Neural progenitor cell (in vitro differentiated cells): Measurements from ENCODE around the gene MAIP1. TPM values are rescaled to one million over a fixed set of nuclear protein-coding genes. Genes with fewer than 3 reads are reported as not detected.

Source experiments
- DNase-seq: peaks from one replicate; pipeline ENCODE4 v3.0.0-alpha.2; 2016; ENCODE audit warnings: low spot score
- H2AFZ ChIP-seq: fragments of 200-600 bp; sonication (generic); replicated peaks from 2 replicates; pipeline ENCODE4 v1.6.1; 2016; ENCODE audit warnings: antibody characterized with exemption
- H3F3A ChIP-seq: fragments of 200-600 bp; sonication (generic); 2 replicates; pipeline ENCODE4 v1.6.1; 2016; ENCODE audit warnings: antibody characterized with exemption, low read depth
- H3K27ac ChIP-seq: fragments of 200-600 bp; sonication (generic); 2 replicates; pipeline ENCODE4 v1.5.1; 2016; ENCODE audit warnings: mild to moderate bottlenecking
- H3K27me3 ChIP-seq: fragments of 200-600 bp; sonication (generic); 2 replicates; pipeline ENCODE4 v1.6.1; 2016; ENCODE audit warnings: mild to moderate bottlenecking, moderate library complexity
- H3K36me3 ChIP-seq: fragments of 200-600 bp; sonication (generic); 2 replicates; pipeline ENCODE4 v1.5.1; 2016
- H3K4me1 ChIP-seq: fragments of 200-600 bp; sonication (generic); 2 replicates; pipeline ENCODE4 v1.6.1; 2016; ENCODE audit warnings: mixed run types
- H3K4me2 ChIP-seq: fragments of 200-600 bp; sonication (generic); 2 replicates; pipeline ENCODE4 v1.6.1; 2016
- H3K4me3 ChIP-seq: fragments of 200-600 bp; sonication (generic); 2 replicates; pipeline ENCODE4 v1.5.1; 2016
- H3K79me2 ChIP-seq: fragments of 200-600 bp; sonication (generic); 2 replicates; pipeline ENCODE4 v1.6.1; 2016; ENCODE audit warnings: low read depth
- H3K9ac ChIP-seq: fragments of 200-600 bp; sonication (generic); 2 replicates; pipeline ENCODE4 v1.6.1; 2016
- H3K9me3 ChIP-seq: fragments of 200-600 bp; sonication (generic); 2 replicates; pipeline ENCODE4 v1.5.1; 2016; ENCODE audit warnings: low read depth
- H4K20me1 ChIP-seq: fragments of 200-600 bp; sonication (generic); 2 replicates; pipeline ENCODE4 v1.6.1; 2016; ENCODE audit warnings: low read depth
- H3K27ac Mint-ChIP-seq: 3 replicates; pipeline ENCODE4 v1.8.0; 2021; ENCODE audit warnings: mixed read lengths
- H3K27me3 Mint-ChIP-seq: 2 replicates; pipeline ENCODE4 v1.8.0; 2022; ENCODE audit warnings: low read depth, mild to moderate bottlenecking, inconsistent platforms, moderate library complexity, mixed read lengths; ENCODE audit not compliant: insufficient read depth
- H3K36me3 Mint-ChIP-seq: 3 replicates; pipeline ENCODE4 v1.8.0; 2021; ENCODE audit warnings: mixed read lengths
- H3K4me1 Mint-ChIP-seq: 3 replicates; pipeline ENCODE4 v1.8.0; 2021; ENCODE audit warnings: mixed read lengths
- H3K4me3 Mint-ChIP-seq: 3 replicates; pipeline ENCODE4 v1.8.0; 2021; ENCODE audit warnings: mild to moderate bottlenecking, moderate library complexity, mixed read lengths
- H3K9me3 Mint-ChIP-seq: 3 replicates; pipeline ENCODE4 v1.8.0; 2020; ENCODE audit warnings: mixed read lengths
- CTCF ChIP-seq: fragments of 200-600 bp; sonication (generic); IDR thresholded peaks from 2 replicates; pipeline ENCODE4 v1.5.1; 2017; ENCODE audit warnings: antibody characterized with exemption, mild to moderate bottlenecking
- EZH2 ChIP-seq: fragments of 200-600 bp; sonication (generic); IDR thresholded peaks from 2 replicates; pipeline ENCODE4 v1.6.1; 2017; ENCODE audit warnings: antibody characterized with exemption, mild to moderate bottlenecking, moderate library complexity
- EZH2phosphoT487 ChIP-seq: fragments of 200-600 bp; sonication (generic); IDR thresholded peaks from 2 replicates; pipeline ENCODE4 v1.6.1; 2017; ENCODE audit warnings: antibody characterized with exemption
- total RNA-seq: library from RNA; depleted of rRNA; stranded (reverse); fragments of >200 nt; gene quantifications from 2 replicates; pipeline ENCODE4 v1.2.3, GENCODE V29; 2015; ENCODE audit warnings: low replicate concordance

Gene MAIP1
- total RNA-seq, 1 donor from 2014 or later: 14.0 TPM

- TF ChIP-seq EZH2: no peak
- no peak for TF ChIP-seq CTCF
- TF ChIP-seq EZH2phosphoT487: no peak
These were observed 11.0 kb downstream of the MAIP1 start for GRCh38 chr2:199966405-199966804.

GRCh38 chr2:199966976-199967375 lies 11.6 kb downstream of the MAIP1 start:
- Mint-ChIP-seq H3K36me3 (peaks cover 13% of the 10 kb centered on the region), H3K4me1 (no peaks in the 10 kb centered on the region), H3K9me3 (no peaks in the 10 kb centered on the region), H3K27ac (no peak overlapping the region), H3K27me3 (no peaks in the 10 kb centered on the region), H3K4me3 (no peak overlapping the region)
- H3K79me2 ChIP-seq: no peaks in the 10 kb centered on the region
- no peak overlapping the region for H3K27ac ChIP-seq
- no peak overlapping the region for H3K9ac ChIP-seq
- TF ChIP-seq CTCF (no peak), EZH2 (no peak), EZH2phosphoT487 (no peak)
- no peak for DNase-seq
- H4K20me1 ChIP-seq: no peaks in the 10 kb centered on the region
- H3K9me3 ChIP-seq: no peaks in the 10 kb centered on the region
- H3K4me2 ChIP-seq: no peak overlapping the region
- no peaks in the 10 kb centered on the region for H3K27me3 ChIP-seq
- no peaks in the 10 kb centered on the region for H3K4me1 ChIP-seq
- peaks cover 29% of the 10 kb centered on the region for H3K36me3 ChIP-seq
- H2AFZ ChIP-seq: no peak overlapping the region
- H3F3A ChIP-seq: no peaks in the 10 kb centered on the region
- H3K4me3 ChIP-seq: no peak overlapping the region

More at GRCh38 chr2:199966405-199966804, 11.0 kb downstream of the MAIP1 start:
- no peaks in the 10 kb centered on the region for H3K4me1 ChIP-seq
- no peak overlapping the region for H2AFZ ChIP-seq
- H3K4me3 ChIP-seq: no peak overlapping the region
- no peaks in the 10 kb centered on the region for H3F3A ChIP-seq
- H3K36me3 ChIP-seq: peaks cover 34% of the 10 kb centered on the region
- Mint-ChIP-seq H3K4me1 (no peaks in the 10 kb centered on the region), H3K9me3 (no peaks in the 10 kb centered on the region), H3K36me3 (peaks cover 17% of the 10 kb centered on the region), H3K4me3 (no peak overlapping the region), H3K27ac (no peak overlapping the region), H3K27me3 (no peaks in the 10 kb centered on the region)
- H3K27me3 ChIP-seq: no peaks in the 10 kb centered on the region
- H4K20me1 ChIP-seq: no peaks in the 10 kb centered on the region
- no peak overlapping the region for H3K9ac ChIP-seq
- no peaks in the 10 kb centered on the region for H3K9me3 ChIP-seq
- DNase-seq: no peak
- no peak overlapping the region for H3K4me2 ChIP-seq
- H3K79me2 ChIP-seq: no peaks in the 10 kb centered on the region
- H3K27ac ChIP-seq: no peak overlapping the region

GRCh38 chr2:199968126-199968525 lies 12.7 kb downstream of the MAIP1 start:
- Histone ChIP-seq H3K9me3 (no peaks in the 10 kb centered on the region), H3K4me2 (no peak overlapping the region), H3K4me3 (no peak overlapping the region), H4K20me1 (no peaks in the 10 kb centered on the region), H3K27me3 (no peaks in the 10 kb centered on the region), H2AFZ (no peak overlapping the region), H3F3A (no peaks in the 10 kb centered on the region), H3K79me2 (no peaks in the 10 kb centered on the region), H3K27ac (no peak overlapping the region), H3K36me3 (peaks cover 21% of the 10 kb centered on the region), H3K4me1 (no peaks in the 10 kb centered on the region), H3K9ac (no peak overlapping the region)
- H3K27ac Mint-ChIP-seq: no peak overlapping the region
- DNase-seq: no peak
- no peaks in the 10 kb centered on the region for H3K27me3 Mint-ChIP-seq
- H3K4me3 Mint-ChIP-seq: no peak overlapping the region
- H3K4me1 Mint-ChIP-seq: no peaks in the 10 kb centered on the region
- TF ChIP-seq CTCF: no peak
- no peak for TF ChIP-seq EZH2phosphoT487
- no peak for TF ChIP-seq EZH2
- H3K9me3 Mint-ChIP-seq: no peaks in the 10 kb centered on the region
- H3K36me3 Mint-ChIP-seq: peaks cover 9% of the 10 kb centered on the region
